Caco-2 (cell line): ENCODE data around the gene RPS6KA5. TPM values are rescaled to one million over a fixed set of nuclear protein-coding genes. Genes with fewer than 3 reads are reported as not detected.
"Not testable (repeated sequence)": the region's sequence is repeated elsewhere in the genome, so short reads cannot be mapped to it uniquely, and the experiment has no call there.

Source experiments
- BruUV-seq: library from RNA; stranded (reverse); fragments of 400-500 nt; replicated peaks from 2 replicates; lab custom pipeline; 2021; lab: Mats Ljungman, UMichigan
- CTCF ChIA-PET: fragments of 300-600 bp; sonication (Branson Sonifier 250); formaldehyde crosslinking; loops from one replicate; lab custom pipeline; 2022; ENCODE audit warnings: antibody characterized with exemption; lab: Charles Lee
- POLR2A ChIA-PET: fragments of 300-600 bp; sonication (Branson Sonifier 250); formaldehyde crosslinking; loops from one replicate; lab custom pipeline; 2022; ENCODE audit warnings: antibody characterized with exemption; lab: Charles Lee
- DNase-seq, 2 experiments: peaks; one replicate each; pipeline versions ENCODE4 v3.0.0 to v3.0.0-alpha.2; 2020 to 2022
- H3K27me3 ChIP-seq: replicated peaks from 2 replicates; pipeline ENCODE4 v1.6.0; 2011; ENCODE audit warnings: low read length; ENCODE audit not compliant: control insufficient read depth, insufficient read depth
- H3K36me3 ChIP-seq: 2 replicates; pipeline ENCODE4 v1.5.1; 2011; ENCODE audit warnings: low read length; ENCODE audit not compliant: control insufficient read depth, insufficient read depth
- H3K4me1 ChIP-seq: fragments of 250-450 bp; sonication (Bioruptor Pico); 2 replicates; pipeline ENCODE4 v1.5.1; 2020; ENCODE audit warnings: mild to moderate bottlenecking
- H3K4me3 ChIP-seq: 2 replicates; pipeline ENCODE4 v1.5.1; 2011; ENCODE audit warnings: low read depth, mild to moderate bottlenecking, control low read depth, low read length
- H3K9me3 ChIP-seq: fragments of 250-450 bp; sonication (Bioruptor Pico); 2 replicates; pipeline ENCODE4 v1.5.1; 2020; ENCODE audit warnings: mild to moderate bottlenecking, moderate library complexity
- H3K27ac Mint-ChIP-seq: one replicate; pipeline ENCODE4 v1.8.0; 2022; ENCODE audit warnings: mixed read lengths; ENCODE audit not compliant: unreplicated experiment
- H3K27me3 Mint-ChIP-seq: one replicate; pipeline ENCODE4 v1.8.0; 2022; ENCODE audit warnings: mixed read lengths; ENCODE audit not compliant: insufficient read depth, unreplicated experiment
- H3K36me3 Mint-ChIP-seq: one replicate; pipeline ENCODE4 v1.8.0; 2022; ENCODE audit warnings: mild to moderate bottlenecking, mixed read lengths; ENCODE audit not compliant: insufficient read depth, unreplicated experiment
- H3K4me1 Mint-ChIP-seq: one replicate; pipeline ENCODE4 v1.8.0; 2022; ENCODE audit warnings: low read depth, mixed read lengths; ENCODE audit not compliant: unreplicated experiment
- H3K4me3 Mint-ChIP-seq: one replicate; pipeline ENCODE4 v1.8.0; 2022; ENCODE audit warnings: mild to moderate bottlenecking, moderate library complexity, mixed read lengths; ENCODE audit not compliant: unreplicated experiment
- H3K9me3 Mint-ChIP-seq: one replicate; pipeline ENCODE4 v1.8.0; 2022; ENCODE audit warnings: mixed read lengths; ENCODE audit not compliant: unreplicated experiment
- intact Hi-C: fragments of 100-400 bp; cut with micrococcal nuclease; formaldehyde crosslinking; loops from one replicate; pipeline ENCODE4 v1.10.0; 2022; ENCODE audit not compliant: unreplicated experiment
- total RNA-seq: library from RNA; stranded (reverse); gene quantifications from 2 replicates; pipeline ENCODE4 v1.2.3, GENCODE V29; 2022
- TF ChIP-seq, protein P1 (sequence below), 2 experiments: fragments of 200-600 bp in 1 of 2; IDR thresholded peaks; 1 replicate in 1 of 2; 2 replicates in 1 of 2; pipeline versions ENCODE4 v1.5.1 to v1.8.0; 2011 to 2022; ENCODE audit warnings: antibody characterized with exemption in 1 of 2, control low read depth in 1 of 2, inconsistent platforms in 1 of 2, low read depth in 1 of 2, low read length in 1 of 2, mild to moderate bottlenecking in 1 of 2, moderate library complexity in 1 of 2; ENCODE audit not compliant: insufficient read depth in 1 of 2, severe bottlenecking in 1 of 2, unreplicated experiment in 1 of 2

RPS6KA5 gene
- total RNA-seq, 1 experiment from 2014 or later, result 5.7 TPM

DNA sequence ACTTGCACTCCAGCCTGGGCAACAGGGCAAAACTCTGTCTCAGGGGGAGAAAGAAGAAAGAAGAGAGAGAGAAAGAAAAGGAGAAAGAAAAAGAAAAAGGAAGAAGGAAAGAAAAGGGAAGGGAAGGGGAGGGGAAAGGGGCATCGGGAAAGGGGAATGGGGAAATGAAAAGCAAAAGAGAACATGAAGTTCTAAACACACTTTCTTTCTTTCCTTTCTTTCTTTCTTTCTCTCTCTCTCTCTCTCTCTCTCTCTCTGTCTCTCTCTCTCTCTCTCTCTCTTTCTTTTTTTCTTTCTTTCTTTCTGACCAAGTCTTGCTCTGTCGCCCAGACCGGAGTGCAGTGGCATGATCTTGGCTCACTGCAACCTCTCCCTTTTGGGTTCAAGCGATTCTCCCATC is 76.9 kb downstream of the RPS6KA5 start:
- Histone ChIP-seq H3K4me1 (no peaks in the 10 kb centered on the region), H3K36me3 (no peaks in the 10 kb centered on the region), H3K27me3 (no peaks in the 10 kb centered on the region), H3K9me3 (no peaks in the 10 kb centered on the region), H3K4me3 (no peak overlapping the region)
- no peaks in the 10 kb centered on the region for H3K36me3 Mint-ChIP-seq
- H3K4me1 Mint-ChIP-seq, result no peaks in the 10 kb centered on the region
- H3K9me3 Mint-ChIP-seq, result no peaks in the 10 kb centered on the region
- intact Hi-C loops, result no loop called here
- TF ChIP-seq, protein P1, sequence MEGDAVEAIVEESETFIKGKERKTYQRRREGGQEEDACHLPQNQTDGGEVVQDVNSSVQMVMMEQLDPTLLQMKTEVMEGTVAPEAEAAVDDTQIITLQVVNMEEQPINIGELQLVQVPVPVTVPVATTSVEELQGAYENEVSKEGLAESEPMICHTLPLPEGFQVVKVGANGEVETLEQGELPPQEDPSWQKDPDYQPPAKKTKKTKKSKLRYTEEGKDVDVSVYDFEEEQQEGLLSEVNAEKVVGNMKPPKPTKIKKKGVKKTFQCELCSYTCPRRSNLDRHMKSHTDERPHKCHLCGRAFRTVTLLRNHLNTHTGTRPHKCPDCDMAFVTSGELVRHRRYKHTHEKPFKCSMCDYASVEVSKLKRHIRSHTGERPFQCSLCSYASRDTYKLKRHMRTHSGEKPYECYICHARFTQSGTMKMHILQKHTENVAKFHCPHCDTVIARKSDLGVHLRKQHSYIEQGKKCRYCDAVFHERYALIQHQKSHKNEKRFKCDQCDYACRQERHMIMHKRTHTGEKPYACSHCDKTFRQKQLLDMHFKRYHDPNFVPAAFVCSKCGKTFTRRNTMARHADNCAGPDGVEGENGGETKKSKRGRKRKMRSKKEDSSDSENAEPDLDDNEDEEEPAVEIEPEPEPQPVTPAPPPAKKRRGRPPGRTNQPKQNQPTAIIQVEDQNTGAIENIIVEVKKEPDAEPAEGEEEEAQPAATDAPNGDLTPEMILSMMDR (IDR thresholded peaks at IDR 0.05; ENCODE audit: insufficient read depth in 1 of 2, low read depth in 1 of 2, low read length in 1 of 2, severe bottlenecking in 1 of 2, unreplicated experiment in 1 of 2), result no peak
- CTCF ChIA-PET, result no interaction called here
- no peak for DNase-seq
- H3K27ac Mint-ChIP-seq, result no peak overlapping the region
- no peaks in the 10 kb centered on the region for H3K27me3 Mint-ChIP-seq
- no TSS peak for BruUV-seq
- no peak overlapping the region for H3K4me3 Mint-ChIP-seq
- POLR2A ChIA-PET, result no interaction called here

DNA sequence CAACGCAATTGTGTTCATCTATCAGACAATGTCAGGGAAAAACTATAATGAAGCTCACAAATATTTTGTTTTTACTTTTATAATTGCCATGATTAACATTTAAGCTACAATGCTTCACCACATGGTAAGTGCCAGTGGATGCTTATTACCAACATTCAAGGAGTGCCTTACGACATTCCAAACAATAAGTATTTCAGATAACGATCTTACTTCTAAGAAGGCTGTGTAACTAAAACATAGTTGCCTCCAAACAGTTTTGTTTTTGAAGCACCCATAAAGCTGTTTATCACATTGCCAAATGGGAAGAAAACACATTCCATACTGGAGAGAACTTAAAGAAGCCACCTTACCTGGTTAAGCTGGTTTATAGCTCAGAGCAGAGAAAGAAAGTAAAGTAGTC is 78.8 kb downstream of the RPS6KA5 start:
- Histone ChIP-seq H3K4me3 (no peak overlapping the region), H3K9me3 (no peaks in the 10 kb centered on the region), H3K36me3 (no peaks in the 10 kb centered on the region), H3K27me3 (no peaks in the 10 kb centered on the region), H3K4me1 (no peaks in the 10 kb centered on the region; the same call in 1 of the 2 replicates)
- BruUV-seq, result no TSS peak
- no peak overlapping the region for H3K4me3 Mint-ChIP-seq
- ChIA-PET POLR2A (no interaction called here), CTCF (interaction anchor here (0.5 kb wide), 1 partner anchor 1056 kb away, joined by 3 read pairs; no protein-coding TSS in a partner anchor)
- H3K27ac Mint-ChIP-seq, result no peak overlapping the region
- no peaks in the 10 kb centered on the region for H3K36me3 Mint-ChIP-seq
- TF ChIP-seq, protein P1 (IDR thresholded peaks at IDR 0.05; ENCODE audit: insufficient read depth in 1 of 2, low read depth in 1 of 2, low read length in 1 of 2, severe bottlenecking in 1 of 2, unreplicated experiment in 1 of 2), result no peak
- H3K4me1 Mint-ChIP-seq, result no peaks in the 10 kb centered on the region
- H3K9me3 Mint-ChIP-seq, result no peaks in the 10 kb centered on the region
- no peak for DNase-seq
- intact Hi-C loops, result no loop called here
- H3K27me3 Mint-ChIP-seq, result no peaks in the 10 kb centered on the region

DNA sequence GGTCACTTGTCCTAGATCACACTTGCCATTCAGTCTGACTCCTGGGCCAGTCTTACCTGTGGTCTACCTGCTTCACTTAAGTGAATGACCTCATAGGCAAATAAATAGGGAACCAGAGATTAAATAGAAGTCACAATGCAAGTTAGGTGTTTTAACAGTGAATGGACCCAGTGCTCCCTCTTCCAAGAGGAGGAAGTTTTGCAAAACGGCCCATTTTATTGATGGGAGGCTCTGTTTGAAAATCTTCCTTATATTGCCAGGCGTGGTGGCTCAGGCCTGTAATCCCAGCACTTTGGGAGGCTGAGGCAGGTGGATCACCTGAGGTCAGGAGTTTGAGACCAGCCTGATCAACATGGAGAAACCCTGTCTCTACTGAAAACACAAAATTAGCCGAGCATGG is 79.8 kb downstream of the RPS6KA5 start:
- H3K36me3 ChIP-seq, H3K4me1 Mint-ChIP-seq, H3K4me3 Mint-ChIP-seq, H3K27me3 ChIP-seq, H3K9me3 ChIP-seq, DNase-seq, POLR2A ChIA-PET, BruUV-seq, H3K9me3 Mint-ChIP-seq, intact Hi-C loops, H3K27ac Mint-ChIP-seq, H3K4me3 ChIP-seq, CTCF ChIA-PET, H3K4me1 ChIP-seq, H3K36me3 Mint-ChIP-seq, H3K27me3 Mint-ChIP-seq: not testable (repeated sequence)

DNA sequence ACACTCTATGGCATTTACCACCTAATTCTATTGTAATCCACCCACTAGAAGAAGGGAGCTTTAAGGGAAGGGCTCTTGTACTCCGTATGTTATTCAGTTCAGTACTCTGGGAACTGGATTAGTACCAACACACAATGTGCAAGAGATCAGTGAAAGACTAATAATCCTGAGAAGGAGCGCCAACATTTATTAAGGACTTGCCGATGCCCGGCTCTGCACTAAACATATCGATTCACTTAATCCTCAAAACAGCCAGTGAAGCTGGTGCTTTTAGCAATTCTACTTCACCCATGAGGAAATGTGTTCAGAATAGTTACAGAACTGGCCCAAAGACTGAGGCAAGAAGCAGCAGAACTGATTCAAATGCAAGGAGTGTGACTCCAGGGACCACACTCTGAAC is 80.9 kb downstream of the RPS6KA5 start:
- Histone ChIP-seq H3K27me3 (no peaks in the 10 kb centered on the region), H3K4me3 (no peak overlapping the region), H3K4me1 (peaks cover 4% of the 10 kb centered on the region; the same call in 1 of the 2 replicates), H3K9me3 (no peaks in the 10 kb centered on the region), H3K36me3 (no peaks in the 10 kb centered on the region)
- no peak overlapping the region for H3K27ac Mint-ChIP-seq
- TF ChIP-seq, protein P1 (IDR thresholded peaks at IDR 0.05; ENCODE audit: insufficient read depth in 1 of 2, low read depth in 1 of 2, low read length in 1 of 2, severe bottlenecking in 1 of 2, unreplicated experiment in 1 of 2), result no peak
- no peaks in the 10 kb centered on the region for H3K4me1 Mint-ChIP-seq
- H3K9me3 Mint-ChIP-seq, result no peaks in the 10 kb centered on the region
- CTCF ChIA-PET, result no interaction called here
- no peaks in the 10 kb centered on the region for H3K27me3 Mint-ChIP-seq
- H3K36me3 Mint-ChIP-seq, result no peaks in the 10 kb centered on the region
- intact Hi-C loops, result no loop called here
- no peak overlapping the region for H3K4me3 Mint-ChIP-seq
- POLR2A ChIA-PET, result no interaction called here
- BruUV-seq, result no TSS peak
- no peak for DNase-seq
